ENCODE data around the gene DOK4. TPM values are rescaled to one million over a fixed set of nuclear protein-coding genes. Genes with fewer than 3 reads are reported as not detected.

Gene DOK4
- total RNA-seq, 4 donors from 2014 or later: 3.6 to 12.8 (median 7.3) TPM

GRCh38 chr16:57478396-57479204, 7.7 kb downstream of the DOK4 start:
- no peak for TF ChIP-seq CTCF (IDR thresholded peaks at IDR 0.05; ENCODE audit: low read depth)

- TF ChIP-seq CTCF (IDR thresholded peaks at IDR 0.05; ENCODE audit: low read depth): no peak
Observed at GRCh38 chr16:57477531-57478202, 8.6 kb downstream of the DOK4 start.

- no peak for TF ChIP-seq CTCF (IDR thresholded peaks at IDR 0.05; ENCODE audit: low read depth)
Observed at GRCh38 chr16:57476546-57477410, 9.5 kb downstream of the DOK4 start.

- TF ChIP-seq CTCF (IDR thresholded peaks at IDR 0.05; ENCODE audit: low read depth): no peak
Observed at GRCh38 chr16:57475711-57476339, 10.5 kb downstream of the DOK4 start.

GRCh38 chr16:57474671-57475661, 11.3 kb downstream of the DOK4 start:
- no peak for TF ChIP-seq CTCF (IDR thresholded peaks at IDR 0.05; ENCODE audit: low read depth)

- no peak for TF ChIP-seq CTCF (IDR thresholded peaks at IDR 0.05; ENCODE audit: low read depth)
Observed at GRCh38 chr16:57473906-57474305, 12.4 kb downstream of the DOK4 start.
